Smooth muscle cell of the umbilical artery (primary cell): ENCODE data around the gene SLC5A4. TPM values are rescaled to one million over a fixed set of nuclear protein-coding genes. Genes with fewer than 3 reads are reported as not detected.

Experiments
- total RNA-seq: library from RNA; depleted of rRNA; stranded (reverse); fragments of >200 nt; gene quantifications from 2 replicates; pipeline ENCODE4 v1.2.3, GENCODE V29; 2014

Gene SLC5A4
- total RNA-seq = 0.05 TPM in 1 of 2 replicates, not detected in the other

GRCh38 chr22:32255217-32255616 is at the start of gene SLC5A4:
SLC5A4 (minus strand) TSS chr22:32255347; CDS start chr22:32255329, 18 bp downstream.

DNA sequence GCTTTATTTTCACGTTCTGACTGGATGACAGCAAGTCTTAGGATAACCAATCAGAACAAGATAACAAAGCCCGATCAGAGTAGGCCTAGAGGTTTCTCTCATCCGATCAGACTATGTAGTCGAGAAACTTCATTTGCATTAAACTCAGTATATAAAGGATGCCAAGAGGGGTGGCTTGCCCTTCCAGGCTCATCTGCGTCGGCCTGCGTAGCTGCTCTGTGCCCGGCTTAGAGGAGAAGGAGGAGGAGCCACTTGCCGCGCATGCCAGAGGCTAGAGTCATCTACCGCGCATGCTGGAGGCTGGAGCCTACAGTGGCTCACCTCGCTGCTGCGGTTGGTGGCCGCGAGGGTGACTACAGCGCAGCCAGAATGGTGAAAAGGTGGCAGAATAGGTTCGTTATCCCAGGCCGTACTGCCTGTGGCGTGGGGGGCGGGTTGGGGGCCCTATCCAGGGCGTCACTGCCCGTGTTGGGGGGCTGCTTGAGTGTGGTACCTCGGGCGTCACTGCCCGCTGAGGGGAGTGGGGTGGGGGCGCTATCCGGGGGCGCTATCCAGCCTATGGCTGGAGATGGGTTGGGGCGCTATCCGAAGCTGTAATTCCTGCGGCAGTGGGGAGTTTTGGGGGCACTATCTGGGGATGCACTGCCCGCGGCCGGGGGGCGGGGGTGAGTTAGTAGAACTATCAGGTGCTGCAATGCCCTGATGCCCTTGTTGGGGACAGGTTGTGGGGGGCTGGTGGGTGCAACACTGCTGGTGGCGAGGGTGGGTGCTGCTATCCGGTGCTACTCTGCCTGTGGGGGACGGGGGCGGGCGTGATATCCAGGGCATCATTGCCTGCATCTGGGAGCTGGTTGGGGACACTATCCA is 50.1 kb downstream of the SLC5A4 start, which contains the start of gene RFPL2:
Gene RFPL2, minus strand, starts transcription at position 218 of the 867 bp plus-strand sequence. CDS start 2,622 bp downstream, outside the sequence.

Other genes starting within 250 kb of the SLC5A4 start
- not detected in 2 replicates for gene SLC5A1, start 212.1 kb downstream of the SLC5A4 start, total RNA-seq
- gene C22orf42, start 96.0 kb downstream of the SLC5A4 start, total RNA-seq = not detected in 2 replicates
- not detected in 2 replicates for gene RFPL2, start 50.3 kb downstream of the SLC5A4 start, total RNA-seq
- gene RFPL3, start 102.5 kb upstream of the SLC5A4 start, total RNA-seq = not detected in 2 replicates
- gene RTCB, start 156.9 kb upstream of the SLC5A4 start, total RNA-seq = 132 and 141 TPM in 2 replicates
- not detected in 2 replicates for gene BPIFC, start 209.1 kb upstream of the SLC5A4 start, total RNA-seq
- gene FBXO7, start 219.5 kb upstream of the SLC5A4 start, total RNA-seq = 47.2 and 56.7 TPM in 2 replicates